ENCODE measurements around the gene IQCM.

- TF ChIP-seq SUZ12 (IDR thresholded peaks at IDR 0.05; ENCODE audit: extremely low read depth, insufficient read depth, insufficient read length), result no peak
- no peak for TF ChIP-seq ZNF274 (IDR thresholded peaks at IDR 0.05; ENCODE audit: low read depth, low read length)
Measured at GRCh38 chr4:149409555-149409962, 406.1 kb downstream of the IQCM start.

All from NT2/D1 (cell line).